Coronary artery (tissue), 2 donors: ENCODE measurements around the gene ZSCAN22.

Experiments used
- DNase-seq: peaks from one replicate; pipeline ENCODE4 v3.0.0-alpha.2; 2017; ENCODE audit warnings: low spot score
- H3K27ac ChIP-seq, 2 donors: fragments of 200-600 bp; sonication (generic); one replicate each; pipeline ENCODE4 v1.5.1; 2016 to 2019
- H3K4me3 ChIP-seq: fragments of 200-600 bp; sonication (generic); 2 replicates; pipeline ENCODE4 v1.5.1; 2016; ENCODE audit warnings: mild to moderate bottlenecking, moderate library complexity
- TF ChIP-seq, protein P1 (sequence below): fragments of 200-600 bp; sonication (generic); IDR thresholded peaks from one replicate; pipeline ENCODE4 v1.5.1; 2019; ENCODE audit warnings: antibody characterized with exemption

Gene ZSCAN22

DNA sequence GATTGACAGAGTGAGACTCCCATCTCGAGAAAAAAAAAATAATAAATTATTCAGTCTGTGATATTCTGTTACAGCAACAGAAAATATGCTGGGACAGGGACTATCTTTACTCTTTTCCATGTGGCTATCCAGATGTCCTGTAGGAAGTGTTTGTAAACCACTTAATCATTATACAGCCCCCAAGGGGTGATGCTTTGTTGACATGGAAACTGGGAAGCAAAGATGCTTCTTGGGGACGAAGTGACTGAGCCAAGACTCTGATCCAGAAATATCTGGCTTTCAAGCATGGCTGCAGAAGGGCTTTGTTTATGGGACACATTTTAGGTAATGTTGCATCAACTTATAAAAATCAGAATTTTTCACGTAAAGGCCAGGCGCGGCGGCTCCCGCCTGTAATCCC is 42.6 kb upstream of the ZSCAN22 start:
- Histone ChIP-seq H3K4me3 (no peak overlapping the region), H3K27ac (no peak overlapping the region)
- TF ChIP-seq, protein P1, sequence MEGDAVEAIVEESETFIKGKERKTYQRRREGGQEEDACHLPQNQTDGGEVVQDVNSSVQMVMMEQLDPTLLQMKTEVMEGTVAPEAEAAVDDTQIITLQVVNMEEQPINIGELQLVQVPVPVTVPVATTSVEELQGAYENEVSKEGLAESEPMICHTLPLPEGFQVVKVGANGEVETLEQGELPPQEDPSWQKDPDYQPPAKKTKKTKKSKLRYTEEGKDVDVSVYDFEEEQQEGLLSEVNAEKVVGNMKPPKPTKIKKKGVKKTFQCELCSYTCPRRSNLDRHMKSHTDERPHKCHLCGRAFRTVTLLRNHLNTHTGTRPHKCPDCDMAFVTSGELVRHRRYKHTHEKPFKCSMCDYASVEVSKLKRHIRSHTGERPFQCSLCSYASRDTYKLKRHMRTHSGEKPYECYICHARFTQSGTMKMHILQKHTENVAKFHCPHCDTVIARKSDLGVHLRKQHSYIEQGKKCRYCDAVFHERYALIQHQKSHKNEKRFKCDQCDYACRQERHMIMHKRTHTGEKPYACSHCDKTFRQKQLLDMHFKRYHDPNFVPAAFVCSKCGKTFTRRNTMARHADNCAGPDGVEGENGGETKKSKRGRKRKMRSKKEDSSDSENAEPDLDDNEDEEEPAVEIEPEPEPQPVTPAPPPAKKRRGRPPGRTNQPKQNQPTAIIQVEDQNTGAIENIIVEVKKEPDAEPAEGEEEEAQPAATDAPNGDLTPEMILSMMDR, result no peak
- no peak for DNase-seq

DNA sequence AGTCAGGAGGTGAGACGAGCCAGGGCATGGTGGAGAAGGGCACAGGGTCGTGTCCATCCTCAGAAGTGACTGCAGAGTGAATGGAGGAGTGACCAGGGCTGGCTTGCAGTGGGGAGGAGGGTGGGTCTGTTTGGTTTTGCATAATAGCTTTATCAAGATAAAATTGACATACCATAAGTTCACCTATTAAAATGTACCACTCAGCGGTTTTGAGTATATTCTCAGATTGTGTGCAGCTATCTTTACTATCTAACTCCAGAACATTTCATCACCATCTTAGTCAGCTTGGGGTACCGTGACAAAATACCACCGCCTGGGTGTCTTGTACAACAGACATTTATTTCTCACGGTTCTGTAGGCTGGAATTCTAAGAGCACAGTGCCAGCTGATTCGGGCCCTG is 34.9 kb upstream of the ZSCAN22 start:
- Histone ChIP-seq H3K4me3 (no peak overlapping the region), H3K27ac (no peak overlapping the region)
- DNase-seq, result no peak
- TF ChIP-seq, protein P1, result no peak

DNA sequence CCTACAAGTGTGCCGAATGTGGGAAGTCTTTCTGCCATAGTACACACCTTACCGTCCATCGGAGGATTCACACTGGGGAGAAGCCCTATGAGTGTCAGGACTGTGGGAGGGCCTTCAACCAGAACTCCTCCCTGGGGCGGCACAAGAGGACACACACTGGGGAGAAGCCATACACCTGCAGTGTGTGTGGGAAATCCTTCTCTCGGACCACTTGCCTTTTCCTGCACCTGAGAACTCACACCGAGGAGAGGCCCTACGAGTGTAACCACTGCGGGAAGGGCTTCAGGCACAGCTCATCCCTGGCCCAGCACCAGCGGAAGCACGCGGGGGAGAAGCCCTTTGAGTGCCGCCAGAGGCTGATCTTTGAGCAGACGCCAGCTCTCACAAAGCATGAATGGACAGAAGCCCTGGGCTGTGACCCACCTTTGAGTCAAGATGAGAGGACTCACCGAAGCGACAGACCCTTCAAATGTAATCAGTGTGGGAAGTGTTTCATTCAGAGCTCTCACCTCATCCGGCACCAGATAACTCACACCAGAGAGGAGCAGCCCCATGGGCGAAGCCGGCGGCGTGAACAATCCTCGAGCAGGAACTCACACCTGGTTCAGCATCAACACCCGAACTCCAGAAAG is 31.9 kb upstream of the ZSCAN22 start:
- TF ChIP-seq, protein P1, result no peak
- no peak overlapping the region for H3K27ac ChIP-seq
- no peak for DNase-seq
- H3K4me3 ChIP-seq, result no peak overlapping the region

GRCh38 chr19:58296104-58296503 is 30.7 kb upstream of the ZSCAN22 start:
- no peak for DNase-seq
- Histone ChIP-seq H3K27ac (no peak overlapping the region), H3K4me3 (peak overlapping the region; percentile 25)
- TF ChIP-seq, protein P1, result no peak

DNA sequence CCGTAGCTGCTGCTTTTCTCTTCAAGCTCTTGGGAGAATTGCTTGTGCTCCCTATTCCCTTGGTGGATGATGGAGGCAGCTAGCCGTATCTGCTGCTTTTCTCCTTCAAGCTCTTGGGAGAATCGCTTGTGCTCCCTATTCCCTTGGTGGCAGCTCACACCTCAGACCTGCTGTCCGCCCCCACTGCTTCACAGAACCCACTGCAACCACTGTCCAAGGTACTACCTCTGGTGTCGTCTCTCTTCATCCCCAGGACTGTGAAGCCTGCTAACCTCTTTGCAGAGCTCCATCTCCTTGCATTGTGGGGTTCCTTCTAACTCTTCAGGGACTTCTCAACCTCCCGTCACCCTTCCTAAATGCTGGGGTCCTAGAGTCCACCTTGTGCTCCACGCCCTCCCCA is 26.2 kb upstream of the ZSCAN22 start:
- no peak for DNase-seq
- Histone ChIP-seq H3K27ac (no peak overlapping the region), H3K4me3 (no peak overlapping the region)
- TF ChIP-seq, protein P1, result no peak

- Histone ChIP-seq H3K4me3 (peak overlapping the region; percentile 98), H3K27ac (peak overlapping the region in 1 of 2 donors; percentile 95)
- TF ChIP-seq, protein P1, result no peak
- DNase-seq, result no peak
These were observed 22.5 kb upstream of the ZSCAN22 start for GRCh38 chr19:58304255-58304654.

- TF ChIP-seq, protein P1, result no peak
- no peak for DNase-seq
- Histone ChIP-seq H3K27ac (peak overlapping the region; percentile 83 to 95), H3K4me3 (peak overlapping the region; percentile 98)
These were observed 22.1 kb upstream of the ZSCAN22 start for GRCh38 chr19:58304748-58305064.
